IMR-90 (cell line): ENCODE results near the gene ADGRV1. TPM values are rescaled to one million over a fixed set of nuclear protein-coding genes. Genes with fewer than 3 reads are reported as not detected.

Source experiments
- ATAC-seq: fragments of 200-7000 bp; cut with Tn5 transposase; 2 replicates; pipeline ENCODE4 v1.9.1; 2020; ENCODE audit warnings: low read depth, mild to moderate bottlenecking, moderate library complexity
- BruUV-seq: library from RNA; stranded (reverse); fragments of 400-500 nt; replicated peaks from 2 replicates; lab custom pipeline; 2021; lab: Mats Ljungman, UMichigan
- CTCF ChIA-PET: fragments of 300-600 bp; formaldehyde crosslinking; extraction: SDS; loops from one replicate; lab custom pipeline; 2021; ENCODE audit warnings: antibody characterized with exemption; lab: Yijun Ruan, JAX
- POLR2A ChIA-PET: fragments of 300-600 bp; sonication (Branson Sonifier 250); formaldehyde crosslinking; loops from one replicate; lab custom pipeline; 2022; ENCODE audit warnings: antibody characterized with exemption; ENCODE audit not compliant: unreplicated experiment; lab: Charles Lee
- DNase-seq: peaks from one replicate; pipeline ENCODE4 v3.0.0; 2013
- H2AFZ ChIP-seq: replicated peaks from 2 replicates; pipeline ENCODE3; 2013; ENCODE audit warnings: low read length, mild to moderate bottlenecking; ENCODE audit not compliant: poor library complexity
- H2AK5ac ChIP-seq: 2 replicates; pipeline ENCODE4 v1.6.1; 2013; ENCODE audit warnings: low read depth, low read length, inconsistent platforms
- H2AK9ac ChIP-seq: replicated peaks from 2 replicates; pipeline ENCODE3; 2013; ENCODE audit warnings: mild to moderate bottlenecking, low read depth, low read length, moderate library complexity; ENCODE audit not compliant: poor library complexity
- H2BK120ac ChIP-seq: 2 replicates; pipeline ENCODE4 v1.6.1; 2013; ENCODE audit warnings: low read depth, low read length, inconsistent platforms
- H2BK15ac ChIP-seq: 3 replicates; pipeline ENCODE4 v1.6.1; 2013; ENCODE audit warnings: low read depth, low read length, inconsistent platforms
- H2BK20ac ChIP-seq: 2 replicates; pipeline ENCODE4 v1.6.1; 2013; ENCODE audit warnings: low read depth, mild to moderate bottlenecking, inconsistent platforms, low read length, moderate library complexity
- H2BK5ac ChIP-seq: 2 replicates; pipeline ENCODE4 v1.6.1; 2013; ENCODE audit warnings: mild to moderate bottlenecking, low read depth, low read length, inconsistent platforms; ENCODE audit not compliant: poor library complexity, severe bottlenecking
- H3K14ac ChIP-seq: replicated peaks from 2 replicates; pipeline ENCODE4 v1.6.1; 2013; ENCODE audit warnings: low read depth, low read length, inconsistent platforms
- H3K18ac ChIP-seq: 2 replicates; pipeline ENCODE4 v1.6.1; 2013; ENCODE audit warnings: low read depth, low read length, control low read depth
- H3K23ac ChIP-seq: 2 replicates; pipeline ENCODE4 v1.6.1; 2013; ENCODE audit warnings: low read depth, low read length, inconsistent platforms
- H3K27ac ChIP-seq: 2 replicates; pipeline ENCODE4 v1.5.1; 2013; ENCODE audit warnings: mild to moderate bottlenecking, control low read depth, low read length; ENCODE audit not compliant: insufficient read depth
- H3K27me3 ChIP-seq: 2 replicates; pipeline ENCODE4 v1.6.1; 2013; ENCODE audit warnings: low read length; ENCODE audit not compliant: control insufficient read depth, insufficient read depth
- H3K36me3 ChIP-seq: 2 replicates; pipeline ENCODE4 v1.6.1; 2013; ENCODE audit warnings: low read length, mixed read lengths; ENCODE audit not compliant: control insufficient read depth, insufficient read depth
- H3K4ac ChIP-seq: 2 replicates; pipeline ENCODE4 v1.6.1; 2013; ENCODE audit warnings: low read depth, low read length, inconsistent platforms
- H3K4me1 ChIP-seq: 2 replicates; pipeline ENCODE4 v1.6.1; 2013; ENCODE audit warnings: low read length, mixed read lengths; ENCODE audit not compliant: control insufficient read depth, insufficient read depth
- H3K4me2 ChIP-seq: 2 replicates; pipeline ENCODE4 v1.6.1; 2013; ENCODE audit warnings: low read depth, mild to moderate bottlenecking, control low read depth, low read length, moderate library complexity
- H3K4me3 ChIP-seq: 2 replicates; pipeline ENCODE4 v1.5.1; 2013; ENCODE audit warnings: low read depth, mild to moderate bottlenecking, control low read depth, low read length, moderate library complexity; ENCODE audit not compliant: insufficient read depth
- H3K56ac ChIP-seq: 2 replicates; pipeline ENCODE4 v1.6.1; 2013; ENCODE audit warnings: low read length, inconsistent platforms; ENCODE audit not compliant: insufficient read depth; ENCODE audit errors: extremely low read depth
- H3K79me1 ChIP-seq, 2 experiments: 2 replicates each; pipeline ENCODE4 v1.6.1; 2013; ENCODE audit warnings: low read length in 2 of 2, inconsistent platforms in 1 of 2, low read depth in 1 of 2
- H3K9ac ChIP-seq: 2 replicates; pipeline ENCODE4 v1.6.1; 2013; ENCODE audit warnings: low read depth, low read length, control low read depth
- H3K9me1 ChIP-seq: 2 replicates; pipeline ENCODE4 v1.6.1; 2013; ENCODE audit warnings: low read length, inconsistent platforms; ENCODE audit not compliant: insufficient read depth
- H3K9me3 ChIP-seq: 2 replicates; pipeline ENCODE4 v1.6.1; 2013; ENCODE audit warnings: low read length; ENCODE audit not compliant: control insufficient read depth, insufficient read depth
- H4K20me1 ChIP-seq: 2 replicates; pipeline ENCODE4 v1.6.1; 2013; ENCODE audit warnings: low read length, inconsistent platforms; ENCODE audit not compliant: insufficient read depth
- H4K5ac ChIP-seq: 2 replicates; pipeline ENCODE4 v1.6.1; 2013; ENCODE audit warnings: mild to moderate bottlenecking, low read depth, low read length, control low read depth
- H4K8ac ChIP-seq, 2 experiments: 2 replicates each; pipeline ENCODE4 v1.6.1; 2013; ENCODE audit warnings: low read depth in 2 of 2, low read length in 2 of 2, control low read depth in 1 of 2, inconsistent platforms in 1 of 2
- H4K91ac ChIP-seq: 2 replicates; pipeline ENCODE4 v1.6.1; 2013; ENCODE audit warnings: low read depth, low read length, inconsistent platforms; ENCODE audit not compliant: insufficient read depth
- CEBPB ChIP-seq: IDR thresholded peaks from 2 replicates; pipeline ENCODE4 v1.6.1; 2012; ENCODE audit warnings: low read depth, low read length, improper control_type of control experiment
- CHD1 ChIP-seq: IDR thresholded peaks from 2 replicates; pipeline ENCODE4 v1.6.1; 2012; ENCODE audit warnings: low read depth, low read length, improper control_type of control experiment
- CTCF ChIP-seq: conservative IDR thresholded peaks from 2 replicates; pipeline ENCODE4 v1.5.1; 2012; ENCODE audit warnings: mild to moderate bottlenecking, low read depth, low read length, improper control_type of control experiment
- ELK1 ChIP-seq: fragments of 150-350 bp; IDR thresholded peaks from 2 replicates; pipeline ENCODE4 v1.6.1; 2016; ENCODE audit warnings: low read depth, mild to moderate bottlenecking, low read length, moderate library complexity, borderline replicate concordance
- MAFK ChIP-seq: IDR thresholded peaks from 2 replicates; pipeline ENCODE4 v1.6.1; 2012; ENCODE audit warnings: low read depth, low read length, improper control_type of control experiment
- NFE2L2 ChIP-seq: fragments of 150-350 bp; IDR thresholded peaks from 2 replicates; pipeline ENCODE4 v1.6.1; 2016; ENCODE audit warnings: low read depth, mild to moderate bottlenecking, low read length
- POLR2A ChIP-seq: IDR thresholded peaks from 2 replicates; pipeline ENCODE4 v1.6.1; 2012; ENCODE audit warnings: mild to moderate bottlenecking, low read depth, low read length
- WGBS, 2 experiments: methylation state at CpG; one replicate each; pipeline versions ENCODE4 v1.1.5 to v1.1.7; 2013; ENCODE audit warnings: missing lambda C conversion rate in 2 of 2; ENCODE audit not compliant: insufficient read length in 1 of 2; ENCODE audit errors: extremely low coverage in 2 of 2; 5-methylcytosine and 5-hydroxymethylcytosine counted together
- dilution Hi-C: fragments of 300-500 bp; cut with HindIII; formaldehyde crosslinking; loops from one replicate; pipeline ENCODE4 v1.14.3; 2018; ENCODE audit warnings: low sequenced_read_pairs; ENCODE audit not compliant: unreplicated experiment
- in situ Hi-C: fragments of 300-500 bp; cut with MboI; formaldehyde crosslinking; loops from 3 replicates; pipeline ENCODE4 v1.14.3; 2019; ENCODE audit warnings: low sequenced_read_pairs, inconsistent platforms, mixed read lengths
- intact Hi-C: fragments of 100-400 bp; cut with micrococcal nuclease; formaldehyde crosslinking; loops from 2 replicates; pipeline ENCODE4 v1.10.0; 2022
- polyA plus RNA-seq, 3 experiments: library from polyadenylated mRNA; depleted of rRNA; stranded (reverse); fragments of >200 nt; gene quantifications; 2 replicates each; pipeline ENCODE4 v1.2.3, GENCODE V29; 2012; ENCODE audit warnings: low replicate concordance in 1 of 3
- total RNA-seq: library from RNA; depleted of rRNA; stranded (reverse); fragments of >200 nt; gene quantifications from 2 replicates; pipeline ENCODE4 v1.2.3, GENCODE V29; 2012

Gene ADGRV1
- total and polyA plus RNA-seq, 2 of the 4 experiments (the other 2 are of a cell fraction), result under 0.01 TPM; not detected in 1

GRCh38 chr5:90514520-90514919 is 44.1 kb upstream of the ADGRV1 start:
- no peak overlapping the region for H2BK120ac ChIP-seq
- no peak overlapping the region for H2AK5ac ChIP-seq
- in situ Hi-C loops (no loop called here), dilution Hi-C loops (no loop called here), intact Hi-C loops (no loop called here)
- H4K20me1 ChIP-seq, result no peaks in the 10 kb centered on the region
- H3K27ac ChIP-seq, result no peak overlapping the region
- H4K8ac ChIP-seq, result no peak overlapping the region
- H3K9me3 ChIP-seq, result no peaks in the 10 kb centered on the region
- no CpG with 5 or more reads among the region's 3 CpGs for WGBS, 2 experiments
- no peak overlapping the region for H2AFZ ChIP-seq
- no peak overlapping the region for H3K56ac ChIP-seq
- H3K4me3 ChIP-seq, result no peak overlapping the region
- no peak overlapping the region for H3K4ac ChIP-seq
- DNase-seq (no peak), ATAC-seq (no peak)
- no TSS peak for BruUV-seq
- no peaks in the 10 kb centered on the region for H3K27me3 ChIP-seq
- H3K4me2 ChIP-seq, result no peak overlapping the region
- ChIA-PET POLR2A (no interaction called here), CTCF (interaction anchor here (0.6 to 1.1 kb wide), 2 partner anchors 10 to 75 kb away, joined by 3 read pairs; no protein-coding TSS in a partner anchor)
- no peak overlapping the region for H4K91ac ChIP-seq
- H3K23ac ChIP-seq, result no peak overlapping the region
- H2BK20ac ChIP-seq, result no peak overlapping the region
- no peak overlapping the region for H3K9ac ChIP-seq
- H3K18ac ChIP-seq, result no peak overlapping the region
- H3K36me3 ChIP-seq, result peaks cover 5% of the 10 kb centered on the region; the same call in 1 of the 2 replicates
- peaks cover 3 to 4% of the 10 kb centered on the region in 2 experiments; a peak in 1 of 4 replicates for H3K79me1 ChIP-seq
- no peaks in the 10 kb centered on the region for H3K9me1 ChIP-seq
- no peak overlapping the region for H2AK9ac ChIP-seq
- H3K4me1 ChIP-seq, result peaks cover 2% of the 10 kb centered on the region
- H3K14ac ChIP-seq, result no peak overlapping the region
- H2BK15ac ChIP-seq, result no peak overlapping the region
- no peak overlapping the region for H2BK5ac ChIP-seq
- TF ChIP-seq CHD1, result no peak
- TF ChIP-seq CTCF, result no peak
- TF ChIP-seq MAFK, result no peak
- no peak for TF ChIP-seq ELK1
- no peak for TF ChIP-seq POLR2A
- TF ChIP-seq NFE2L2, result no peak
- TF ChIP-seq CEBPB, result no peak
- H4K5ac ChIP-seq, result no peak overlapping the region
